ENCODE data around the gene CHD5. TPM values are rescaled to one million over a fixed set of nuclear protein-coding genes. Genes with fewer than 3 reads are reported as not detected.

Gene CHD5
- polyA plus RNA-seq, 4 donors = 0.28 to 1.8 (median 0.67) TPM; not detected in 1

- H3K9me3 ChIP-seq (ENCODE audit: control insufficient read depth in 2 of 2, insufficient read depth in 1 of 2, low read depth in 1 of 2, low read length in 1 of 2) = no peaks in the 10 kb centered on the region
- FAIRE-seq (no peak), DNase-seq (no peak)
- WGBS, 3 donors = 84 to 93% (median 90%) methylated on average over 18 to 19 of the region's 19 CpGs
- H3K27ac ChIP-seq (ENCODE audit: low read depth in 1 of 3, low read length in 2 of 3) = no peak overlapping the region
- H3K4me3 ChIP-seq (ENCODE audit: low read depth in 1 of 3, low read length in 3 of 3) = peak overlapping the region in 1 of 3 donors; percentile 63
- peaks cover 0 to 34% (median 0%) of the 10 kb centered on the region in 3 donors for H3K36me3 ChIP-seq (ENCODE audit: control insufficient read depth in 3 of 3, insufficient read depth in 2 of 3, low read depth in 1 of 3, low read length in 3 of 3)
- H3K4me1 ChIP-seq (ENCODE audit: control insufficient read depth in 3 of 3, insufficient read depth in 2 of 3, low read depth in 1 of 3, low read length in 2 of 3) = peaks cover 0 to 20% (median 2%) of the 10 kb centered on the region in 3 donors
- no peaks in the 10 kb centered on the region for H3K27me3 ChIP-seq (ENCODE audit: control insufficient read depth in 3 of 3, insufficient read depth in 3 of 3, low read length in 3 of 3)
These were observed 27.2 kb upstream of the CHD5 start for GRCh38 chr1:6207075-6207885.

DNA sequence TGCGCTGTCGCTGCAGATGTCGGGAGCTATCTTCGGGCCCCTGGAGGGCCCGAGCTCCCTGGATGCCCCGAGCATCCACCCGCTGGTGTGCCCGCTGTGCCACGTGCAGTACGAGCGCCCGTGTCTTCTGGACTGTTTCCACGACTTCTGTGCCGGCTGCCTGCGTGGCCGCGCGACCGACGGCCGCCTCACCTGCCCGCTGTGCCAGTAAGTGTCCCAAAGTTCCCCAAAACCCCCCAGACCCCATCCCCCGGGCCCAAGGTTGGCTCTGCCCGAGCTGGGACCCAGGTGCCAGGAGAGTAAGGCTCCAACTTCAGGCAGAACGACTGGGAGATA lies 26.4 kb upstream of the CHD5 start:
- FAIRE-seq = no peak

DNA sequence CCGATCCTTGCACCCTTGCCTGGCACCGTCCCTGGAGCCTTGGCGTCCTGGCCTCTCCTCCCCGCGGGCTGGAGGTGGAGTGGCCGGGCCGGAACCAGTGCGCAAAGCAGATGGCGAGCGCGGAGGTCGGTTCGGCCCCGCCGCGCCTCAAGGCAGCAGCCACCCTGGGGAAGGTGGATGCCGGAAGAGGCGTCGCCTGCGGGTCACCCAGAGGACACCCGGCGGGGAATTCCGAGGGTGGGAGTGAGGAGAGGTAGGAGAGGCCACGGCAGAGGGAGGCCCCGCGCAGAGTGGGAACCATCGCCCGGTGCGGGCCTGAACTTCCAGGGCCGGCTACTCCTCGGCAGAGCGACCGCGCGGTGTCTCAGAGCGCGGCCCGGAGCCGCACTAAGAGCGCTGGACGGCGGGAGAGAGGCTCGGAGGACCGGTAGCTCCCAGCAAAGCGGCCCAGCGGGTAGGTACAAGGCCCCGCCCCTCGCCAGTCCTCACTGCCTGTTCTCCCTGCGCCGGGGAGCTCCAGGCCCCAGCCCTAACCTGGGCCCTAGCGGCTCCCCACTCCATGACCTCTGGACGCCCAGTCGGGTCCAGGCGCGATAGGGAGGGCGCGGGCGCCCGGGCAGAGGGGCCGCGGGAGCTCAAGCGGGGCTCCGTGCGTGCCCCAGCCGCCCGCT lies 25.9 kb upstream of the CHD5 start, which contains the start of gene RNF207:
Gene RNF207, plus strand, starts transcription at position 271 of the 671 bp plus-strand sequence. CDS start 417 bp downstream, outside the sequence.
- Histone ChIP-seq H3K4me3 (ENCODE audit: low read depth in 1 of 3, low read length in 3 of 3) (peak within 1 kb of the TSS; percentile 56 to 66 (median 63)), H3K4me1 (ENCODE audit: control insufficient read depth in 3 of 3, insufficient read depth in 2 of 3, low read depth in 1 of 3, low read length in 2 of 3) (peaks cover 0 to 20% (median 2%) of the 10 kb centered on the region in 3 donors), H3K36me3 (ENCODE audit: control insufficient read depth in 3 of 3, insufficient read depth in 2 of 3, low read depth in 1 of 3, low read length in 3 of 3) (peaks cover 0 to 21% (median 0%) of the 10 kb centered on the region in 3 donors), H3K9me3 (ENCODE audit: control insufficient read depth in 2 of 2, insufficient read depth in 1 of 2, low read depth in 1 of 2, low read length in 1 of 2) (no peaks in the 10 kb centered on the region), H3K27me3 (ENCODE audit: control insufficient read depth in 3 of 3, insufficient read depth in 3 of 3, low read length in 3 of 3) (no peaks in the 10 kb centered on the region), H3K27ac (ENCODE audit: low read depth in 1 of 3, low read length in 2 of 3) (peak within 1 kb of the TSS; percentile 72 to 84 (median 84))
- FAIRE-seq (no peak), DNase-seq (peak; percentile 82 to 91)
- 0 to 3% (median 2%) methylated on average over 43 to 66 of the region's 66 CpGs for WGBS, 3 donors

More for the DNA sequence above, 26.4 kb upstream of the CHD5 start:
- H3K4me1 ChIP-seq (ENCODE audit: control insufficient read depth in 3 of 3, insufficient read depth in 2 of 3, low read depth in 1 of 3, low read length in 2 of 3) = peaks cover 0 to 20% (median 2%) of the 10 kb centered on the region in 3 donors
- peak overlapping the region; percentile 56 to 66 (median 63) for H3K4me3 ChIP-seq (ENCODE audit: low read depth in 1 of 3, low read length in 3 of 3)
- no peaks in the 10 kb centered on the region for H3K9me3 ChIP-seq (ENCODE audit: control insufficient read depth in 2 of 2, insufficient read depth in 1 of 2, low read depth in 1 of 2, low read length in 1 of 2)
- 26 to 52% (median 42%) methylated on average over 22 to 25 of the region's 25 CpGs for WGBS, 3 donors
- no peaks in the 10 kb centered on the region for H3K27me3 ChIP-seq (ENCODE audit: control insufficient read depth in 3 of 3, insufficient read depth in 3 of 3, low read length in 3 of 3)
- peaks cover 0 to 26% (median 0%) of the 10 kb centered on the region in 3 donors for H3K36me3 ChIP-seq (ENCODE audit: control insufficient read depth in 3 of 3, insufficient read depth in 2 of 3, low read depth in 1 of 3, low read length in 3 of 3)
- peak overlapping the region in 2 of 3 donors; percentile 72 to 84 for H3K27ac ChIP-seq (ENCODE audit: low read depth in 1 of 3, low read length in 2 of 3)
- DNase-seq = no peak

DNA sequence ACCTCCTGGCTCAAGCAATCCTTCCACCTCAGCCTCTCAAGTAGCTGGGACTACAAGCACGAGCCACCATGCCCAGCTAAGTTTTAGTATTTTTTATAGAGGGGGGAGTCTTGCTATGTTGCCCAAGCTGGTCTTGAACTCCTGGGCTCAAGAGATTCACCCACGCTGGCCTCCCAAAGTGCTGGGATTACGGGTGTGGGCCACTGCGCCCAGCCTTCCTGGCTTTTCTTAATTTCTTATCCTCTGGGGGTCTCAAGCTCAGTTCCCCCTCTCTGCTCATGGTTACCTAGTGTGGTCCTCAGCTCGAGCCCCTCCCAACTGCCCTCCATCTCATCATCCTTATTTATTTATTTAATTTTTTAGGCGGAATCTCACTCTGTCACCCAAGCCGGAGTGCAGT lies 22.1 kb upstream of the CHD5 start:
- FAIRE-seq (no peak), DNase-seq (no peak)
- WGBS, 3 donors = 88 to 91% (median 91%) methylated on average over 7 of the region's 7 CpGs
- Histone ChIP-seq H3K27ac (ENCODE audit: low read depth in 1 of 3, low read length in 2 of 3) (no peak overlapping the region), H3K36me3 (ENCODE audit: control insufficient read depth in 3 of 3, insufficient read depth in 2 of 3, low read depth in 1 of 3, low read length in 3 of 3) (peaks cover 0 to under 1% (median 0%) of the 10 kb centered on the region in 3 donors), H3K4me3 (ENCODE audit: low read depth in 1 of 3, low read length in 3 of 3) (no peak overlapping the region), H3K27me3 (ENCODE audit: control insufficient read depth in 3 of 3, insufficient read depth in 3 of 3, low read length in 3 of 3) (no peaks in the 10 kb centered on the region), H3K9me3 (ENCODE audit: control insufficient read depth in 2 of 2, insufficient read depth in 1 of 2, low read depth in 1 of 2, low read length in 1 of 2) (no peaks in the 10 kb centered on the region), H3K4me1 (ENCODE audit: control insufficient read depth in 3 of 3, insufficient read depth in 2 of 3, low read depth in 1 of 3, low read length in 2 of 3) (peaks cover 2 to 25% (median 12%) of the 10 kb centered on the region in 3 donors)

DNA sequence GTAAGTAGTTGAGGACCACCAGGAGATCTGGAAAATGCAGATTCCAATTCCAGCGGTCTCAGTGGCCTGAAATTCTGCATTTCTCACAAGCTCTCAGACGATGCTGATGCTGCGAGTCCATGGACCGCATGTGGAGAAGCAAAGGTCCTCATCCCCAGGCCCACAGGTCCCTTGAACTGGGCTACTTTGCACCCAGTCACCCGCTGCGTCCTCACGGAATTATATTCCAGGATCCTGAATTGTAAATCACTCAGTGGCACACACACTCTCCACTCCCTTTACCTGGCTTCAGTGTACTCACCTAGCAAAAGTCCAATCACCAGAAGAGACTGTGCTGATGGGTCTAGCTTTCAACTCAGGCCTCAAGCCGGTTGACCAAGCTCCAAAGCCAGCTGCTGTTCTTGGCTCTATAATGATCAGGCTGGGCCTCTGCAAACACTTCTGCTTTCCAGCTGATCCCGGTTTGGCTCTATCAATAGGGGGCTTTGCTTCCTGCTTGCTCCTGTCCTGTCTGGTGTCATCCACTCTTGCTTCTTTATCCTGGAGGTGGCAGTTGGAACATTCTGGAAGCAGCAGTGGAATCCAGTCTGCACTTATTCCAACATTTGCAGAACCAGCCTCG lies 20.2 kb upstream of the CHD5 start:
- DNase-seq (no peak), FAIRE-seq (no peak)
- Histone ChIP-seq H3K4me3 (ENCODE audit: low read depth in 1 of 3, low read length in 3 of 3) (peak overlapping the region in 2 of 3 donors; percentile 91 to 98), H3K36me3 (ENCODE audit: control insufficient read depth in 3 of 3, insufficient read depth in 2 of 3, low read depth in 1 of 3, low read length in 3 of 3) (peaks cover 0 to 13% (median 5%) of the 10 kb centered on the region in 3 donors), H3K9me3 (ENCODE audit: control insufficient read depth in 2 of 2, insufficient read depth in 1 of 2, low read depth in 1 of 2, low read length in 1 of 2) (no peaks in the 10 kb centered on the region), H3K27me3 (ENCODE audit: control insufficient read depth in 3 of 3, insufficient read depth in 3 of 3, low read length in 3 of 3) (no peaks in the 10 kb centered on the region), H3K4me1 (ENCODE audit: control insufficient read depth in 3 of 3, insufficient read depth in 2 of 3, low read depth in 1 of 3, low read length in 2 of 3) (peaks cover 2 to 16% (median 12%) of the 10 kb centered on the region in 3 donors), H3K27ac (ENCODE audit: low read depth in 1 of 3, low read length in 2 of 3) (peak overlapping the region in 2 of 3 donors; percentile 77 to 81)
- WGBS, 3 donors = 70 to 84% (median 82%) methylated on average over 10 of the region's 10 CpGs

- DNase-seq (peak; percentile 99 to 100), FAIRE-seq (no peak)
- no peaks in the 10 kb centered on the region for H3K9me3 ChIP-seq (ENCODE audit: control insufficient read depth in 2 of 2, insufficient read depth in 1 of 2, low read depth in 1 of 2, low read length in 1 of 2)
- peak within 1 kb of the TSS; percentile 91 to 98 (median 92) for H3K4me3 ChIP-seq (ENCODE audit: low read depth in 1 of 3, low read length in 3 of 3)
- H3K27ac ChIP-seq (ENCODE audit: low read depth in 1 of 3, low read length in 2 of 3) = peak within 1 kb of the TSS; percentile 75 to 81 (median 77)
- peaks cover 0 to 19% (median 5%) of the 10 kb centered on the region in 3 donors for H3K36me3 ChIP-seq (ENCODE audit: control insufficient read depth in 3 of 3, insufficient read depth in 2 of 3, low read depth in 1 of 3, low read length in 3 of 3)
- no peaks in the 10 kb centered on the region for H3K27me3 ChIP-seq (ENCODE audit: control insufficient read depth in 3 of 3, insufficient read depth in 3 of 3, low read length in 3 of 3)
- peaks cover 2 to 9% (median 9%) of the 10 kb centered on the region in 3 donors for H3K4me1 ChIP-seq (ENCODE audit: control insufficient read depth in 3 of 3, insufficient read depth in 2 of 3, low read depth in 1 of 3, low read length in 2 of 3)
- WGBS, 3 donors = 1 to 5% (median 2%) methylated on average over 52 to 53 of the region's 53 CpGs
These were observed 19.4 kb upstream of the CHD5 start, which contains the start of gene RPL22 for GRCh38 chr1:6199298-6200187. Gene RPL22 (minus strand): TSS chr1:6199595. CDS start chr1:6199573, 22 bp downstream.

DNA sequence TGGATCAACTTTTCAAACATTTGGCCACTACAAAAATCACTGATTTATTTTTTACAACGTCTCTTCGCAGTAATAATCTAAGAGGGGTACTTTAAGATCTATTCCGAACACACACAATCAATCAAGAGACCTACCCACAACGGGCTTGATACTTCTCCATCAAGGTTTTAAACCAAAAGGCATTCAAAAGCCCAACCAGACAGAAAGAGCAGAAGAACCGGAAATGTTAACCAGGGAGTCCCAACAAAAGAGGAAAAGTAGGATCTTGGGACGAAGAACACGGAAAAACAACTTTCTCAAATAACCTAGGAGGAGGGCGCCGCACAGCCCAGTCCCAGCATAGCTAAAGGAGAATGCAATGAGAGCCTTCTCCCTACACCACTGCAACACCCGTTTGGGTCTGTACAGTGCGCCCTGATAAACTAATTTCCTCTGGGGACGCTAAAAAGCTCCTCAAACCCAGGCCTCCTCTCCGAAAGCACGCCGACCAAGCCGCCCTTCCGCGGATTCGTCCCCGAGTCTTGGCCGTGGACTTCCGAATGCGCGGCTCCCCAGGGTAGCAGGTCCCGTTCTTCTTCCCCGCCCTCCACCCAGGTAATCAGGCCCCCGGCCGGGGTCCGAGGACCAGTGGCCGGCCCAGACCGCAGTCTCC lies 18.7 kb upstream of the CHD5 start:
- DNase-seq (peak in 1 of 2 donors; percentile 30), FAIRE-seq (no peak)
- H3K4me1 ChIP-seq (ENCODE audit: control insufficient read depth in 3 of 3, insufficient read depth in 2 of 3, low read depth in 1 of 3, low read length in 2 of 3) = peaks cover 2 to 9% (median 8%) of the 10 kb centered on the region in 3 donors

More for the DNA sequence above, 18.7 kb upstream of the CHD5 start:
- Histone ChIP-seq H3K27me3 (ENCODE audit: control insufficient read depth in 3 of 3, insufficient read depth in 3 of 3, low read length in 3 of 3) (no peaks in the 10 kb centered on the region), H3K9me3 (ENCODE audit: control insufficient read depth in 2 of 2, insufficient read depth in 1 of 2, low read depth in 1 of 2, low read length in 1 of 2) (no peaks in the 10 kb centered on the region), H3K36me3 (ENCODE audit: control insufficient read depth in 3 of 3, insufficient read depth in 2 of 3, low read depth in 1 of 3, low read length in 3 of 3) (peaks cover 3 to 27% (median 10%) of the 10 kb centered on the region in 3 donors), H3K4me3 (ENCODE audit: low read depth in 1 of 3, low read length in 3 of 3) (peak overlapping the region; percentile 91 to 98 (median 92)), H3K27ac (ENCODE audit: low read depth in 1 of 3, low read length in 2 of 3) (peak overlapping the region; percentile 72 to 81 (median 75))
- WGBS, 3 donors = 0 to 1% (median 0%) methylated on average over 29 to 31 of the region's 31 CpGs
